HG02938 (cell line): ENCODE data around the gene F13B.
"Not testable (repeated sequence)": the region's sequence is repeated elsewhere in the genome, so short reads cannot be mapped to it uniquely, and the experiment has no call there.

Experiments
- ATAC-seq: cut with Tn5 transposase; IDR thresholded peaks from one replicate; pipeline ENCODE4 v1.9.1; 2021; ENCODE audit warnings: mild to moderate bottlenecking, moderate library complexity; ENCODE audit not compliant: unreplicated experiment

The F13B gene

DNA sequence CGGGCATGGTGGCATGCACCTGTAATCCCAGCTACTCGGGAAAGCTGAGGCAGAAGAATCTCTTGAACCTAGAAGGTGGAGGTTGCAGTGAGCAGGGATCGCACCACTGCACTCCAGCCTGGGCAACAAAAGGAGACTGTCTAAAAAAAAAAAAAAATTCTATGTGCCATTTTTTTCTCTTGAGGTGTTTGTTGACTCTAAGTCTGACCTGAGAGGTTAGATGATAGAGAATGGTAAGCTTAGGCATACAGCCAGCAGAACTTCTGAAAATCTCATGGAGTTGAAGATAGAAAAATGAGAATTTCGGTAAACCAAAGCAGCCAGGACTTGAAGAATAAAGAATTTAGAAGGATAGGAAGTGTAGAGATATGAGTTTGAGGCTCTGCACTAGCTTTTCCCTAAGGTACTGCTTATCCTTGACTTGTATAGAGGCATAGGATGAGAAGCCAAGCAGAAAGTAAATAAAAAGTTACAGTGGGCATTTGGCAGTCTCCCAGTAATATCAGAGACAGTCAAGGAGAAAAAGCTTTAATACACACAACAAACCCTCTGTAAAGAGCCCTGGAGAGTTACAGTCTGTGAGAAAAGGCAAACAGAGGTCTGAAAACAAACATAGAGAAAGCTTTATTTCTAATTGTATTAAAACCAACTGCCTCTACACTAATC, 24.3 kb downstream of the F13B start:
- ATAC-seq = no peak

DNA sequence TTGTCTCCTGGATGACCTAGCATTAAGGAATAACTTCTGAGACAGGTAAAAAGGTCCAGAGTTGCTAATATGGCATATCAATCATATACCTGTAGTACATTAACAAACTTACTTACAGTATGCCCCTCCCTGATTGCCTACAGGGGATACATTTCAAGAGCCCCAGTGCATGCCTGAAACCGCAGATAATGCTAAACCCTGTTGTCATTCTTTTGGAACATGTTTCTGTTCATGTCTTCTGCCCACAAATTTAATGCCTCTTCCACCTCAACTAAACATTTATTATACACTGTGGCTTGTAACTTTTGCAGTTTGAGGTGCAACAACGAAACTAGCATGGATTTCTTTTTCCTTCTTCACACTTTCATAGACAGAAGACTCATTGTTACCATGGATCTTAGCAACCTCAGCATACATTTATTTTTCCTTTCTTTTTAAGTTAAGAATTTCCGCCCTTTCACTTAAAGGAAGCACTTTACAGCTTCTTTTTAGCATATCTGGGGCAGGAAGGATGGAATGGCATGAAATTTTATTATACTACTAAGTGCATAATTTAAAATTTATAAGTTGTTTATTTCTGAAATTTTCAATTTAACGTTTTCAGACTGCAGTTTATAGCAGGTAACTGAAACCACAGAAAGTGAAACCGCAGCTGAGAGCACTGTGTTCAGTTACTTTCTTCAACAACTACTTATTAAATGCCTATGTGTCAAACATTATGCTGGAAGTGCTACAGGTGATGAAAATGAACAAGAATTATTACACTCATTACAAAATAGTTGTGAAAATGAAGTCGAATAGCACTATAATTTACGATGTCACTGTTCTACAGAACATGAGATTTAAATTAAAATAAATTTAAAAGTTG, 25.3 kb downstream of the F13B start:
- peak; percentile 73 for ATAC-seq

DNA sequence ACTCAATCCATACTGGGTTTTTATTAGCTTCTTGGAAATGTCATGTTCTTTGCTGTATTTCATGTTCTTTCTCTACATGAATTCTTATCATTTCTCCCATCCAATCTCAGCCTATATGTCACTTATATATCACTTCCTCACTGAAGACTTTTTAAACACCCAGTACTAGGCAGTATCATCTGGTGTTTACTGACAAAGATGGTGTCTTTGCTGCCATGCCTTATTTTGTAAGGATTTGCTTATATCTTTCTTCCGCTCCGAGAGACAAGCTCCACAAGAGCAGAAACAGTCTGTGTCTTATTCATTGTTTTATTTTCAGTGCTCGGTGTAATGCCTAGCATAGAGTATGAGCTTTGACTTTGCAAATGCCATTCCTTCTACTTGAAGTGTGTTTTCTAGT, 30.2 kb downstream of the F13B start:
- ATAC-seq = no peak

DNA sequence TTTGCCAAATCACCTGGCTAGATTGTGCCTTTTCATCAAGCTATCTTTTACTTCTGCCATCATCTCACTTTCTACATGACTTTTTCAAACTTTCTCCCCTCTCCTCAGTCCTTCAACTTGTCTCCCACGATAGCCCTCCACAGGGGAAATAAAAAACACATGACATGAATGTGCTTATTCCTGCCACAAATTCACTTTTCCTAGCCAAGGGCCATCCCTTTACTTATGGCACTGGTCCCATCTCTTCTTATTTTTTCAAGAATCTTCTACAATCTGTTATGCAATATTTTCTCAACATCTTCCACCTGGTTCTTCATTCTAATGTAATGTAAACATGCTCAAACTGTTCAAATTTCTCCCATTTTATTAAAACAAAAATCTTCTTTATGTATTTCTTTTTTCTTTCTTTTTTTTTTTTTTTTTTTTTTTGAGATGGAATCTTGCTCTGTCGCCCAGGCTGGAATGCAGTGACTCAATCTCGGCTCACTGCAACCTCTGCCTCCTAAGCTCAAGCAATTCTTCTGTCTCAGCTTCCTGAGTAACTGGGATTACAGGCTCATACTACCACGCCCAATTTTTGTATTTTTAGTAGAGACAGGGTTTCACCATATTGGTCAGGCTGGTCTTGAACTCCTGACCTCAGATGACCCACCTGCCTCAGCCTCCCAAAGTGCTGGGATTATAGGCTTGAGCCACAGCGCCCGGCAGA, 32.3 kb downstream of the F13B start:
- ATAC-seq = not testable (repeated sequence)

DNA sequence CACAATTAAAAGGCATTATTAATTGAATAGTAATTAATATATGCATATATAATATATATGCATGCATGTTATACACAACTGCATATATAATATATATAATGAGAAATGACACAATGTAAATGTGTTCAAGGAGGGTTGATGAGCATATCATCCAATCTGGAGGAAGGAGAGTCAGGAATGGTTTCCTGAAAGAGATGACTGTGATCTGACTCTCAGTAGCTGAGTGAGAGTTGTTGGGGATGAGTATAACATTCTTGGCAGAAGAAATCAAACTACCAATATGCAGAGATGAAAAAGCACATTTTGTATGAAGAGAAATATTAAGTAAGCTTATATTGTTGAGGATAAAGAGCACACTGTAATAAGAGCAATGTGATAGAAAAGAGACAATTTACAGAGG, 37.3 kb downstream of the F13B start:
- ATAC-seq = no peak

DNA sequence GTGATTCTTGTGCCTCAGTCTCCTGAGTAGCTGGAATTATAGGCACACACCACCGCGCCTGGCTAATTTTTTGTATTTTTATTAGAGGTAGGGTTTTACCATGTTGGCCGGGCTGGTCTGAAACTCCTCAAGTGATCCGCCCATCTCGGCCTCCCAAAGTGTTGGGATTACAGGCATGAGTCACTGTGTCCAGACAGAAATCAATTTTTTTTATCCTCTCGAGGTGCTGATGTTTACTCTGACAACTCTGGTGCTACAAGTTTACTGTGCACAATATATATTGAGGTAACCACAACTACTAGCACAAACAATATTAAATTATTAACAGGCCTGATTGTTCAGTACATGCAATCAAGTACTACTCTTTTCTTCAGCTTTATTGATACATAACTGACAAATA, 39.7 kb downstream of the F13B start:
- no peak for ATAC-seq

DNA sequence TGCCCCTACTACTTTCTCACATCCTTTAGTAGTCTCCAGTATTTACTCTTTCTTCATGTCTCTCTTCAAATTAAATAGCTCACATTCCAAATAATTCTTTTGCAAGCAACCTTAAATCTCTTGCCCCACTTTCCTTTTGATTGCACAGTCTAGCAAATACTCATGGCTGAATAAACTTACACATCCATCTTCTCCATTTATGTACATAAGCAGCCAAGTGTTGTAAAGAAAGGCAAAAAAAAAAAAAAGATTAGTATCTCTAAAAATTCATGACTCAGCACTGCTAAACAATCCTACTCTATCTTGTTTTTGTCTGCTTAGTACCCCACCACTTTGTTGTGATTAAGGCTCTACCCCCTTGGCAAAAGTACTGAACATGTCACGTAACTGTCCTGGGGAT, 42.6 kb downstream of the F13B start:
- ATAC-seq = no peak

DNA sequence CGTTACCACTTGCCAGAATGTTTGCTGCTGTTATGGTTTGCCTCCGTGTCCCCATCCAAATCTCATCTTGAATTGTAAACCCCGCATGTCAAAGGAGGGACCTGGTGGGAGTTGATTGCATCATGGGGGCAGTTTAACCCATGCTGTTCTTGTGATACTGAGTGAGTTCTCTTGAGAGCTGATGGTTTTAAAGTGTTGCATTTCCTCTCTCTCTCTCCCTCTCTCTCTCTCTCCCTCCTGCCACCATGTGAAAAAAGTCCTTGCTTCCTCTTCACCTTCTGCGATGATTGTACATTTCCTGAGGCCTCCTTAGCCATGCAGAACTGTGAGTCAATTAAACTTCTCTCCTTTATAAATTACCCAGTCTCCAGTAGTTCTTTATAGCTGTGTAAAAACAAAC, 45.3 kb downstream of the F13B start:
- ATAC-seq = no peak

DNA sequence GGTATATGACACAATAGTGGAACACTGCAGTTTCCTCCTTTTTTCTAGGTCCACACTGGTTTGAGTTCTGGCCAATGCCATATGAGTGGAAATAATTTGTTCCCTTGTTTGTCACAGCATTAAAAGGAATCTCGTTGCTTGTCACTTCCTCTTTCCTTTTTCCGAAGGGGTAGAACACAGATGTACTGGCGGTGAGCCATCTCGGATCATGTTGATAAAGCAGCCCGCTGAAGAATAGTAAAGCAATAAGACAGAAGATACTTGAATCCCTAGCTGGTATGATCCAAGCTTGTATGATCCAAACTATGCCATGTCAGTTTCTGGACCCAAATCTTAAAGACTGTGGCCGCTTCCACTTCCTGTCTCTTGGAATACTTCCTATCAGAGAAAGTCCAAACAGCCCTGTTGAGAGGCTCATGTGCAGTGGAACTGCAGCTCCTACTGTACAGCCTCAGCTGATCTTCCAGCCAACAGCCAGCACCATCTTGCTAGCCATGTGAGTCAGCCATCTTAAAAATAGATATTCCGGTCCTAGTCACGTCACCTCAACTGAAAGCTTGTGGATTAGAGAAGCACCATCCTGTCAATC, 49.4 kb downstream of the F13B start:
- no peak for ATAC-seq

DNA sequence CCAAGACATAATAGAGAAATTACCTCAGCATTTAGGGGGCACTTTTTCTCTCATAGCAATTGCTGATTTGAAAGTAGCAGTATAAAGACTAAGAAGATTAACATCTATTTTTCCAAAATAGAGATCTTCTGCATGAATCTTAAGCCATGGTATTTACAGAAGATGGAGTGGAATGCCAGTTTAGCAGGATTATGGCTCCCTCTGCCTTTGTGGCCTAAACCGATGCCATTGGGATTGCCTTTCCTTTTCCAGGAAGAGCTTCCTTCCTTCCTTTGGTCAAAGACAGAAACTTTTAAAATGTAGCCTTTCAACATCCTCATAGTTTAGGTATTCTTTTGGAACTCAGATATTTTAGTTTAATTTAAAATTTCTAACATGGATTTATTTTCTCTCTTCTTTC, 50.3 kb downstream of the F13B start:
- ATAC-seq = no peak

DNA sequence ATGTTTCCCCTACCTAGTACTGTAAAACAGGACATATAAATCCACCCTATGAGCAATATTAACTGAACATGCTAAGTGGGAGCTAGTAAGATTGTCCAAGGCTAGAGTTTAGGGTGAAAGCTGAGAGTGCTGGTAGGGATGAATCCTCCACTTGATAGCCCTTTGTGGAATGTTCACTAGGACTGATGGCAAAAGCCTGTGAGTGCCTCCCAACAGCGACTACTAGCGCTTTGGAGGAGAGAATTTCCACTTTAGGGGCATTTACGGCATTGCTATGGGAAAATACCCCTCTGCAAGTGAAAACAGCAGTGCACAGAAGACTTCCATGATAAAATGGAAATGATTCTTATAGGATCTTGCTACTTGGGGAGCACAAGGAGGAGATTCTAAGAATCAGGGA, 53.8 kb downstream of the F13B start:
- no peak for ATAC-seq

DNA sequence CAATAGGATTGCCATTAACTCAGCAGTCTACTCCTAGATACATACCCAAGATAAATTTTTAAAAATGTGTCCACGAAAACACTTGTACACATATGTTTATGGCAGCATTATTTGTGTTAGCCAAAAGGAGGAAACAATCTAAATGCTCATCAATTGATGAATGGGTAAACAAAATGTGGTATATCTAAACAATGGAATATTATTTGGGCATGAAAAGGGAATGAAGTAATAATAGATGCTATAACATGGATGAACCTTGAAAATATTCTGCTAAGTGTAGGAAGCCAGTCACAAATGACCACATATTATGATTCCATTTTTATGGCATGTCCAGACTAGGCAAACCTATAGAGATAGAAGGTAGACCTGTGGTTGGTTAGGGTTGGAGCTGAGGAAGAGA, 55.4 kb downstream of the F13B start:
- ATAC-seq = no peak

DNA sequence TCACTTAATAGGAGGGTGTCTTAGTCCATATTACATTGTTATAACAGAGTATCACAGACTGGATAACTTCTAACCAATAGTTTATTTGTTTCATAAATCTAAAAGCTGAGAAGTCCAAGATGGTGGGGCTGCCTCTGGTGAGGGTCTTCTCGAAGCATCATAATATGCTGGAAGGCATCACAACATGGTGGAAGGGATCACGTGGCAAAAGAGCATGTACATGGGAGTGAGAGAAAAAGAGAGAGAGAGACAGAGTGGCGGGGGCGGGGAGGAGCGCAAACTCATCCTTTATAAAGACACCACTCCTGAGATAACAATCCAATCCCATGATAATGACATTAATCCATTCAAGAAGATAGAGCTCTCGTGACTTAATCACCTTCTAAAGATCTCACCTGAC, 58.2 kb downstream of the F13B start:
- no peak for ATAC-seq

DNA sequence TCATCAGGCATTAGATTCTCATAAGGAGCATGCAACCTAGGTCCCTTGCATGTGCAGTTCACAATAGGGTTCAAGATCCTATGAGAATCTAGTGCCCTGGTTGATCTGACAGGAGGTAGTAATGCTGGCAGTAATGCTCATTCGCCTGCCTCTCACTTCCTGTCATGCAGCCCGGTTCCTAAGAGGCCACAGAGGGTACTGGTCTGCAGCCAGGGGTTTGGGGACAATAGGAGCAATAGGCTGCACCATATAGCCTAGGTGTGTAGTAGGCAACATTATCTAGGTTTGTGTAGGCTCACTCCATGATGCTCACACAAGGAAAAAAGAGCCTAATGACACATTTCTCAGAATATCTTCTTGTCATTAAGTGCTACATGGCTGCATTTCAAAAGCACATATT, 63.9 kb downstream of the F13B start:
- ATAC-seq = no peak

DNA sequence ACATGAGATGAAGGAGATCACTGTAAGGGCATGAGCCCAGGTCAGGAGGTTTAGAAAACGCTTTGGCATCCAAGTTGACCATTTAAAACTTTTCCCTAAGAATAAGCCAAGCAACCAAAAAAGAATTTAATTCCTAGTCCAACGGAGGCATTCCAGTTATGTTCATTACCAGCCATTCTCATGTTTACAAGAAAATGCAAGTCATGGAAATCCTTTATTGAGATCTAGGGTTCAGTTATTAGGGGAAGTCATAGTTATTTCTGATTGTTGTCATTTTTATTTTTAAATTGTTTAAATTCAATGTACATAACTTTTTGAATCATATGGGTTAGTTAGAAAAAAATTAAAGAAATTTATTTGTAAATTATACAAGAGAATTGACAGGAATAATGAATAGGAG, 65.2 kb downstream of the F13B start:
- ATAC-seq = no peak

DNA sequence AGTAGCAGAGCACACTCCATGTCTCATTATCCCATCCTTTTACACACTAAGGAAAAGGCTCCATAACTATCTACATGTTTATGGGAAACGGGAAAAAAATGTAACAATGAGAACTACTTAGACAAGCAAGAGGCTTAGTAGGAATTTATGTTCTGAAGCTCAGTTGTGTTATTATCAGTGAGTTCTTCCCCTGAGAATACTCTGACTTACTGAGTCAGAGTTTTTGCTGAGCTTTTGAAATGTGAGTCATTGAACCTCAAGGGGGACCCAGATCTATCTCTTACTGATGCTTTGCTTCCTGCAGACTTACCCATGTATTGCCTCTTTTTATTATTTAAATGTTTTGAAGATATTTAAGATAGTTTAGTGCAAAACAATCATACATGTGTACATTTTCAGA, 69.6 kb downstream of the F13B start:
- no peak for ATAC-seq

DNA sequence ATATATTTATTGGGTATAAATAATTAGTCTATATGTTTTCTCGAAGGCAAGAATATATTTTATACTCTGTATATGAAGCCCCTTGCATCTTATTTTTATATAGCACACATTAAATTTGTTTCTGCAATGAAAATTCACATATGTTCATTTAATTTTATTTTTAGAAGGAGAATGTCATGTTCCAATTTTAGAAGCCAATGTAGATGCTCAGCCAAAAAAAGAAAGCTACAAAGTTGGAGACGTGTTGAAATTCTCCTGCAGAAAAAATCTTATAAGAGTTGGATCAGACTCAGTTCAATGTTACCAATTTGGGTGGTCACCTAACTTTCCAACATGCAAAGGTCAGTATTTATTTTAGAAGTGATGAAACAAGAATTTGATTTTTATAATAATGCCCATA, 73.1 kb downstream of the F13B start:
- ATAC-seq = no peak

DNA sequence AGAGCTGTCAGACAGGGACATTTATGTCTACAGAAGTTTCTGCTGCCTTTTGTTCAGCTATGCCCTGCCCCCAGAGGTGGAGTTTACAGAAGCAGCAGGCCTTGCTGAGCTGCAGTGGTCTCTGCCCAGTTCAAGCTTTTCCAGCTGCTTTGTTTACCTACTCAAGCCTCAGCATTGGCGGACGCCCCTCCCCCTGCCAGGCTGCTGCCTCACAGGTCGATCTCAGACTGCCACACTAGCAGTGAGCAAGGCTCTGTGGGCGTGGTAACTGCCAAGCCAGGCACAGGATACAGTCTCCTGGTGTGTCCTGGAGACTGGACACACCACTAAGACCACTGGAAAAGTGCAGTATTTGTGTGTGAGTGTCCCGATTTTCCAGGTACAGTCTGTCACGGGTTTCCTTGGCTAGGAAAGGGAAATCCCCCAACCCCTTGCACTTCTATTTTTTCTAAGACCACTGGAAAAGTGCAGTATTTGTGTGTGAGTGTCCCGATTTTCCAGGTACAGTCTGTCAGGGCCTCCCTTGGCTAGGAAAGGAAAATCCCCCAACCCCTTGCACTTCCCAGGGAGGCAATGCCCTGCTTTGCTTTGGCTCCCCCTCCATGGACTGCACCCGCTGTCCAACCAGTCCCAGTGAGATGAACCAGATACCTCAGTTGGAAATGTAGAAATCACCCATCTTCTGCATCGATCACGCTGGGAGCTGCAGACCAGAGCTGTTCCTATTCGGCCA, 75.0 kb downstream of the F13B start:
- not testable (repeated sequence) for ATAC-seq
